Cardiac muscle cell (in vitro differentiated cells and primary cell): ENCODE data around the gene SCFD1. TPM values are rescaled to one million over a fixed set of nuclear protein-coding genes. Genes with fewer than 3 reads are reported as not detected.
"Not testable (repeated sequence)": the region's sequence is repeated elsewhere in the genome, so short reads cannot be mapped to it uniquely, and the experiment has no call there.

Experiments used
- DNase-seq, 2 donors: peaks; one replicate each; pipeline versions ENCODE4 v3.0.0 to v3.0.0-alpha.2; 2010 to 2017; ENCODE audit warnings: low read depth in 1 of 2, low spot score in 1 of 2
- H3K27ac ChIP-seq: fragments of 200-600 bp; sonication (generic); 2 replicates; pipeline ENCODE4 v1.5.1; 2016
- H3K27me3 ChIP-seq: fragments of 200-600 bp; sonication (generic); 2 replicates; pipeline ENCODE4 v1.6.0; 2016; ENCODE audit warnings: control low read depth
- H3K36me3 ChIP-seq: fragments of 200-600 bp; sonication (generic); 2 replicates; pipeline ENCODE4 v1.5.1; 2016; ENCODE audit warnings: control low read depth
- H3K4me1 ChIP-seq: fragments of 200-600 bp; sonication (generic); 2 replicates; pipeline ENCODE4 v1.8.1; 2017; ENCODE audit warnings: low read depth, mild to moderate bottlenecking, mixed run types
- H3K4me3 ChIP-seq: fragments of 200-600 bp; sonication (generic); 2 replicates; pipeline ENCODE4 v1.5.1; 2016; ENCODE audit warnings: mild to moderate bottlenecking
- H3K9me3 ChIP-seq: fragments of 200-600 bp; sonication (generic); 2 replicates; pipeline ENCODE4 v1.5.1; 2017; ENCODE audit warnings: low read depth, mild to moderate bottlenecking, control low read depth
- CTCF ChIP-seq: IDR thresholded peaks from 2 replicates; pipeline ENCODE4 v1.5.1; 2012; ENCODE audit warnings: low read depth, mild to moderate bottlenecking, low read length
- polyA plus RNA-seq: library from polyadenylated mRNA; unstranded; fragments of >200 nt; fragmentation: Nextera tagmentation; extraction: Ambion mirVana; gene quantifications from 2 replicates; pipeline ENCODE4 v1.2.1, GENCODE V29; 2016
- total RNA-seq: library from RNA; depleted of rRNA; stranded (reverse); fragments of >200 nt; gene quantifications from 2 replicates; pipeline ENCODE4 v1.2.3, GENCODE V29; 2016

Gene SCFD1
- total and polyA plus RNA-seq, 2 experiments from 2014 or later = 51.7 to 76.3 TPM

- H3K27ac ChIP-seq = no peak overlapping the region
- no peaks in the 10 kb centered on the region for H3K9me3 ChIP-seq
- TF ChIP-seq CTCF = no peak
- H3K27me3 ChIP-seq = no peaks in the 10 kb centered on the region
- DNase-seq = peak in 1 of 2 donors; percentile 48
- peaks cover 7% of the 10 kb centered on the region for H3K4me1 ChIP-seq
- H3K4me3 ChIP-seq = no peak overlapping the region
- H3K36me3 ChIP-seq = peaks cover 14% of the 10 kb centered on the region
Observed at GRCh38 chr14:30620178-30620577, 1.9 kb upstream of the SCFD1 start.

GRCh38 chr14:30621354-30621939 lies 672 bp upstream of the SCFD1 start:
- Histone ChIP-seq H3K27me3 (no peaks in the 10 kb centered on the region), H3K36me3 (peaks cover 9% of the 10 kb centered on the region), H3K9me3 (no peaks in the 10 kb centered on the region), H3K27ac (peak overlapping the region; percentile 92), H3K4me3 (peak overlapping the region; percentile 72), H3K4me1 (peaks cover 7% of the 10 kb centered on the region)
- TF ChIP-seq CTCF = no peak
- peak; percentile 8 to 46 for DNase-seq

- Histone ChIP-seq H3K4me3 (peak overlapping the region; percentile 72), H3K9me3 (no peaks in the 10 kb centered on the region), H3K36me3 (no peaks in the 10 kb centered on the region), H3K27ac (no peak overlapping the region), H3K27me3 (no peaks in the 10 kb centered on the region), H3K4me1 (peaks cover 7% of the 10 kb centered on the region)
- DNase-seq = no peak
- no peak for TF ChIP-seq CTCF
Observed at GRCh38 chr14:30623412-30624131, 1.5 kb downstream of the SCFD1 start.

- H3K4me3 ChIP-seq = no peak overlapping the region
- DNase-seq = no peak
Observed at GRCh38 chr14:30624132-30624423, 2.0 kb downstream of the SCFD1 start.

GRCh38 chr14:30625533-30625932 lies 3.4 kb downstream of the SCFD1 start:
- no peak for DNase-seq
- Histone ChIP-seq H3K36me3 (no peaks in the 10 kb centered on the region), H3K27ac (no peak overlapping the region), H3K4me3 (no peak overlapping the region), H3K9me3 (no peaks in the 10 kb centered on the region), H3K4me1 (peaks cover 7% of the 10 kb centered on the region), H3K27me3 (no peaks in the 10 kb centered on the region)
- TF ChIP-seq CTCF = no peak

More at GRCh38 chr14:30624132-30624423, 2.0 kb downstream of the SCFD1 start:
- no peak for TF ChIP-seq CTCF
- peaks cover 7% of the 10 kb centered on the region for H3K4me1 ChIP-seq
- no peaks in the 10 kb centered on the region for H3K36me3 ChIP-seq
- H3K27me3 ChIP-seq = no peaks in the 10 kb centered on the region
- no peak overlapping the region for H3K27ac ChIP-seq
- no peaks in the 10 kb centered on the region for H3K9me3 ChIP-seq

- peak in 1 of 2 donors; percentile 47 for DNase-seq
- not testable (repeated sequence) for H3K4me3 ChIP-seq, H3K4me1 ChIP-seq, H3K27me3 ChIP-seq, H3K27ac ChIP-seq, H3K9me3 ChIP-seq
- peaks cover 12% of the 10 kb centered on the region for H3K36me3 ChIP-seq
Observed at GRCh38 chr14:30629432-30629831, 7.3 kb downstream of the SCFD1 start.
